HG02840 (cell line): ENCODE measurements around the gene MRGPRX2.

Source experiments
- ATAC-seq: cut with Tn5 transposase; IDR thresholded peaks from one replicate; pipeline ENCODE4 v1.9.1; 2021; ENCODE audit warnings: mild to moderate bottlenecking, moderate library complexity, moderate number of reproducible peaks; ENCODE audit not compliant: unreplicated experiment, low FRiP score

The MRGPRX2 gene

GRCh38 chr11:19013181-19013857, 47.2 kb downstream of the MRGPRX2 start:
- no peak for ATAC-seq

GRCh38 chr11:19012636-19013035, 47.9 kb downstream of the MRGPRX2 start:
- ATAC-seq = no peak
